Measurements from ENCODE around the gene DOCK2. TPM values are rescaled to one million over a fixed set of nuclear protein-coding genes. Genes with fewer than 3 reads are reported as not detected.

Gene DOCK2
- total RNA-seq, 1 donor from 2014 or later, result 2.2 TPM

GRCh38 chr5:169997798-169998197, 360.7 kb downstream of the DOCK2 start:
- ATAC-seq, result no peak

GRCh38 chr5:169999621-170000020, 362.5 kb downstream of the DOCK2 start:
- no peak for ATAC-seq

GRCh38 chr5:170000155-170000554, 363.1 kb downstream of the DOCK2 start:
- no peak for ATAC-seq

GRCh38 chr5:170006021-170006420, 368.9 kb downstream of the DOCK2 start:
- no peak for ATAC-seq

- ATAC-seq, result no peak
Observed at GRCh38 chr5:170008376-170008775, 371.3 kb downstream of the DOCK2 start.

- ATAC-seq, result no peak
Observed at GRCh38 chr5:170010595-170010994, 373.5 kb downstream of the DOCK2 start.

GRCh38 chr5:170011751-170012150, 374.7 kb downstream of the DOCK2 start:
- ATAC-seq, result no peak

GRCh38 chr5:170012622-170013021, 375.5 kb downstream of the DOCK2 start:
- ATAC-seq, result no peak

GRCh38 chr5:170020423-170020822, 383.3 kb downstream of the DOCK2 start:
- no peak for ATAC-seq

- no peak for ATAC-seq
Observed at GRCh38 chr5:170021506-170021905, 384.4 kb downstream of the DOCK2 start.

GRCh38 chr5:170025853-170026252, 388.8 kb downstream of the DOCK2 start:
- no peak for ATAC-seq

- ATAC-seq, result no peak
Observed at GRCh38 chr5:170028124-170028523, 391.0 kb downstream of the DOCK2 start.

GRCh38 chr5:170034231-170034630, 397.2 kb downstream of the DOCK2 start:
- ATAC-seq, result no peak

GRCh38 chr5:170038241-170038640, 401.2 kb downstream of the DOCK2 start:
- no peak for ATAC-seq

- no peak for ATAC-seq
Observed at GRCh38 chr5:170039830-170040229, 402.8 kb downstream of the DOCK2 start.

GRCh38 chr5:170046241-170046640, 409.2 kb downstream of the DOCK2 start:
- no peak for ATAC-seq

GRCh38 chr5:170049713-170050112, 412.6 kb downstream of the DOCK2 start:
- ATAC-seq, result no peak

GRCh38 chr5:170053896-170054295, 416.8 kb downstream of the DOCK2 start:
- no peak for ATAC-seq

- no peak for ATAC-seq
Observed at GRCh38 chr5:170055606-170056005, 418.5 kb downstream of the DOCK2 start.

- no peak for ATAC-seq
Observed at GRCh38 chr5:170056561-170057267, 419.6 kb downstream of the DOCK2 start.

GRCh38 chr5:170057311-170057710, 420.2 kb downstream of the DOCK2 start:
- ATAC-seq, result no peak

- ATAC-seq, result no peak
Observed at GRCh38 chr5:170059221-170059620, 422.1 kb downstream of the DOCK2 start.

GRCh38 chr5:170067152-170067551, 430.1 kb downstream of the DOCK2 start:
- no peak for ATAC-seq

- ATAC-seq, result no peak
Observed at GRCh38 chr5:170067574-170068170, 430.6 kb downstream of the DOCK2 start.

GRCh38 chr5:170069512-170069911, 432.4 kb downstream of the DOCK2 start:
- ATAC-seq, result no peak
